Stimulated activated CD8-positive, alpha-beta memory T cell treated with anti-CD3 and anti-CD28 coated beads, Interleukin-4, amount 100 ng/mL, for 48 hours (primary cell): ENCODE data around the gene NARS2.
"Not testable (repeated sequence)": the region's sequence is repeated elsewhere in the genome, so short reads cannot be mapped to it uniquely, and the experiment has no call there.

Experiments
- DNase-seq: peaks from one replicate; pipeline ENCODE4 v3.0.0-alpha.2; 2020

The NARS2 gene

DNA sequence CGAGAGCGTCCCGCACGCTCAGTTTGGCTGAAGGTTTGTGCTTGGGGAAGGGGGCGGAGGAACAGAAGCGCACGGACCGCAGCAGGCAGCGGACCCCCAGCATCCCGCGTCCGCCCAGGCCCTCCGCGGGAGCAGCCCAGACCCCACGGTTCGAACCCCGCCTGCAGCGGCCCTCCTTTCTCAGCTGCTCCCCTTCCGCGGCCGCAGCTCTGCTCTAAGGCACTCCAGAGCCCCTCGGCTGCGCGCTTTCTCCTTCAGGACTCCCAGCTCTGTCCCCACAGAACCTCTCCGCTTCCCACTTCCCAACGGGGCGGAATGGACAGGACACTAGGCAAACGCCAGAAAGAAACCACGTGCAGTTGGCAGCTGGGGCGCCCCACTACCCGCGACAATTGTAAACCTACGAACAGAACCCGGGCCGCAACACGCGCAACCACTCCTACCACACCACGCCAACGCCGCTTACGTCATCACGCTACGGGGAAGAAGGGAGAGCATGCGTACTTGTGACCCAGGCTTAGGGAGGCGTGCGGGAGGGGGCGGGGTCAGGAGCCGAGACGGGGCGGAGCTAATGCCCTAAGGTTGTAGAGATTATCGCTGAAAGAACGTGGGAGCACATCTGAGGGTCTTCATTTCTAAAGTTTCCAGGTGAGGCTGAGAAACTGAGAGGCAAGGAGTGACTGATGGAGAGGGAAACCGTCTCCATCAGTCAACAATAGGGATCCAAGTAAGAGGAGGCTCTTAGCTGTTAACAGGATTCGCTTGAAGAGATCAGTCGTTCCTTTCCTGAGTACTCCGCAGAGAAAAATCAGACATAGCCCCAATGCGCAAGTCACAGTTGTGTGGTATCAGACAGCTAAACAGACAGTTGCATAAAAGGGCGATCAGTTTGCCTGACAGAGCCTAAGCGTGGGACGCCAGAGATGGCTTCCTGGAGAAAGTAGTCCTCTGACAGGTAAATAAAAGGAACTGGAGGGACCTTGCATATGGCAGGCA lies at the start of gene NARS2:
Gene NARS2 (minus strand): TSS at position 479 of the 996 bp plus-strand sequence. CDS start 376 bp downstream, at position 103.
- peak; percentile 99 for DNase-seq

DNA sequence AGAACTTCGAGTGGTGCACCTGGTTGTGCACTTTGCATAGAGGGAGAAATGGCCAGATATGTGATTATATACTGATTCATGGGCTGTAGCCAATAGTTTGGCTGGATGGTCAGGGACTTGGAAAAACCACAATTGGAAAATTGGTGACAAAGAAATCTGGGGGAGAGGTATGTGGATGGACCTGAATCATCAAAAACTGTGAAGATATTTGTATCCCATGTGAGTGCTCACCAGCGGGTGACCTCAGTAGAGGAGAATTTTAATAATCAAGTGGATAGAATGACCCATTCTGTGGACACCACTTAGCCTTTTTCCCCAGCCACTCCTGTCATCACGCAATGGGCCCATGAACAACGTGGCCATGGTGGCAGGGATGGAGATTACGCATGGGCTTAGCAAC lies 48.0 kb upstream of the NARS2 start:
- DNase-seq: no peak

- no peak for DNase-seq
Observed at GRCh38 chr11:78620159-78620558, 45.5 kb upstream of the NARS2 start.

DNA sequence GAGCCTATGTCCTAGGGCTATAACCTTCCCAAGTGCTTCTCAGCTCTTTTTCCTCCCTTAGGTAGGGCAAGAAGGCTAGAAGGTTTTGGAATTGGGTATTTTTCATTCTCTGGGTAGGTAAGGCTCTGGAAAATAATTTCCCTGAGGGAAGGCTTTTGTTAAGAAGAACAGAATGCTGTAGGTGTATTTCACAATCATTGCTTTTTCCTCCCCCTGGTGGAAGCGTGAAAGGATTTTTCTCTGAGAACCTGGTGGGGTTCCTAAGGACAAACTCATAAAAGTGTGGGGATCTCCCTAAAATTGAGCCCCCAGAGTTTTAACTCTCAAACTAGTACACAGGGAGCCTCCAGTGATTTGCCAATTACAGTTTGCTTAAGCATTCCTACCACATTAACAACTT lies 41.1 kb upstream of the NARS2 start:
- no peak for DNase-seq

- no peak for DNase-seq
Observed at GRCh38 chr11:78613378-78613813, 38.7 kb upstream of the NARS2 start.

GRCh38 chr11:78612721-78613377 lies 38.2 kb upstream of the NARS2 start:
- no peak for DNase-seq

- not testable (repeated sequence) for DNase-seq
Observed at GRCh38 chr11:78609321-78609720, 34.7 kb upstream of the NARS2 start.

- no peak for DNase-seq
Observed at GRCh38 chr11:78607696-78608095, 33.0 kb upstream of the NARS2 start.

DNA sequence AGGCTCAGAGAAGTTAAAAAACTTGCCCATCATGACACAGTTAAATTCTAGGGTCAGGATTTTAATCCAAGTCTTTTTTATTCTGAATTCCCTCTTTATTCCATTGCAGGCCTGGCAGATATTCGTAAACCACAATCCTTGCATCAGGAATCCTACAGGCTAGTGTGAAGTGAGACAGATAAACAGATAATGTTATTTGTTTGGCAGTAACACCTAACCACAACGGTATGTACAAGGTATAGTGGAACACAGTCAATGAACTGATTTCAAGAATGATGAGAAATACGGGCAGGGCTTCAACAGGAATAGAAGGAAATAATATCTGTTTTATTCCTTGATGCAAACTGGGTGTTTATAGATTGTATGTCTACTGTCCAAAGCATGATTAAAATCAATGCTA lies 32.0 kb upstream of the NARS2 start:
- DNase-seq: no peak

GRCh38 chr11:78605296-78605695 lies 30.6 kb upstream of the NARS2 start:
- DNase-seq: no peak

- no peak for DNase-seq
Observed at GRCh38 chr11:78603792-78604191, 29.1 kb upstream of the NARS2 start.

GRCh38 chr11:78602771-78603170 lies 28.1 kb upstream of the NARS2 start:
- DNase-seq: not testable (repeated sequence)

- DNase-seq: not testable (repeated sequence)
Observed at GRCh38 chr11:78601066-78601465, 26.4 kb upstream of the NARS2 start.

- DNase-seq: not testable (repeated sequence)
Observed at GRCh38 chr11:78597579-78597978, 22.9 kb upstream of the NARS2 start.

DNA sequence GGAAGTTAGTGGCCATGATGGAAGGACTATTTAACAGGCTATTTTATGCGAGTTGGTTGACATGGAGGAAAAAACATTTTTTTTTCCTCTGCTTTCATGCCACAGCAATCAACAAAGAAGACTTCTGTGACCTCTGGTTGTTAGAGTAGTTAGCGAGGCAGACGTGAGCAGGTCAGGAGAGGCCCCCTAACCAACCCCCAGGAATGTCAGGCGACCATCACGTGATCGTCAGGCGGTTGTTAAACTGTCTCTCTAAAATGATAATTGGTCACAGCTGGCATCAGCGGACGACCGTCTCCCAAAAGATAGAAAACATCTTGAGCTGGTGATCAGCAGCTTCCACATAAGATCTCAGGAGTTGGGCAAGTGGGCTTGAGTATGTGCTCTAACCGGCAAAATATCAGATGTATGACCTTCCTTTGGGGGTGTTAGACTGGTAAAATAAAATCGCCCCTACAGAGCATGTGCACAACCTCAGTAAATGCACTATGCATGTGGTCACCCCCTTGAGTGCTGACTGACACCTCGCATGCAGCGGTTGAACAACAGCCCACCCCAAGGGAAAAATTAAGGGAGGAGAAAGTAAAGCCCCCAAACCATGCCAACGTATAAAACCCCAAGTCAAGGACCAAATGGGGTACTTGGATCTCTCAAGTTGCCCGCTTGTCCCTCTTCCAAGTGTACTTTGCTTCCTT lies 20.9 kb upstream of the NARS2 start:
- no peak for DNase-seq

DNA sequence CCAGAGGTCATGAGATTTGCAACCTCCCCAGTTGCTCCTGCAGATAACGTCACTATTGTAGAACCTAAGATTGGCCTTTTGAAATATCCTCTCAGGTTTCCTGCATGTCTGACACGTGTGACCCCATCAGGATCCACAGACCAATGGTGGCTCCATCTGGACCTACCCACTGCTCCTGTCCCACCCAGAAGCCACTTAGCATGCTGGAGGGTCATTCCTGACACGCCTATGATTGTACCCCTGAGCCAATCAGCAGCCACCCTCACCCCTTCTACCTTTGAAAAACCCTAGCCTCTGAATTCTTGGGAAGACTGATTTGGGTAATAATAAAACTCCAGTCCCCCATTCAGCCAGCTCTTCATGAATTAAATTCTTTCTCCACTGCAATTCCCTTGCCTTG lies 20.1 kb upstream of the NARS2 start:
- DNase-seq: no peak

DNA sequence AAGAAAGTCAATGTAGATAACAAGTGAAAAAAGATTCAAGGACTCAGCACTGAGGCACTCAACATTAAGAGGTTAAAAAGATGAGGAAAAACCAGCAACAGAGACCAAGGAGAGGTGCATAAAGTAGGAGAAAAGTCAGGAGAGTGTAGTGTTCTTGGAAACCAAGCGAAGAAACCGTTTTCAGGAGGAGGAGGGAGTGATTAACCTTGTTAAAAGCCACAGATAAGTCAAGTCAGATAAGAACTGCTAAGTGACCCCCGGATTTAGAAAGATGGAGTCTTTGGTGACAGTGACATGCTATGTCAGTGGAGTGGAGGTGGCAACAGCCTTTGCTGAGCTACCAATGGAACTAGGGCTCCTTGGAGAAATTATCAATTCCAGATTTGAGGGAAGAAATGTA lies 13.9 kb upstream of the NARS2 start:
- DNase-seq: no peak

DNA sequence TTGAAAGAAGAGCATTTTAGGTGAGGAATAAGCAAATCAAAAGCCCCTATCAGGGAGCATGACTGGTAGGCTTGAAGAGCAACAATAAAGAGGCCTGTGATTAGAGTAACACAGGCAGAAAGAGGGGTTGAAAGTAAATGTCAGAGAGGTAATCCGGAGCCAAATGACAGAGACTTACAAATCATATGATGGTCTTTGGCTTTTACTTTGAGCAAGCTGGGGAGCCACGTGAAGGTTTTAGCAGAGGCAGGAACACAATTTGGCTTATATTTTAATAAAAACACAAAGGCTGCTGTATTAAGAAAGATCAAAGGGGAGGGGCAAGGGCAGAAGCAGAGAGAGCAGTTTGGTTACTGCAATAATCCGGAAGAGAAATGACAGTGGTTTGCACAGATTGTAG lies 12.8 kb upstream of the NARS2 start:
- DNase-seq: no peak

GRCh38 chr11:78586452-78587046 lies 11.9 kb upstream of the NARS2 start:
- no peak for DNase-seq

DNA sequence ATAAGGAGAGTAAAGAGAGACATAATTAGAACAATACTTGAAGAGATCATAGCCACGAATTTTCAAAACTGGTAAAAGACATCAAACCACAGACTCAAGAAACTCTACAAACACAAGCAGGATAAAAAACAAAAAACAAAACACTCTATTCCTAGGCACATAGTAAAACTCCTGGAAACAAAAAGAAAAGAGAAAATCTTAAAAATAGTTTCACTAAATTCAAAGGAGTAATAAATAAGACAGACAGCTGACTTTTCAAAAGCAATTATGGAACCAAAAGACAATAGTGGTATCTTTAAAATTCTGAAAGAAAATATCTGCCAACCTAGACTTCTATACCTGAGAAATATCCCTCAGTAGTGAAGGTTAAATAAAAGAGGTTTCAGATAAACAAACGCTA lies 9.2 kb upstream of the NARS2 start:
- no peak for DNase-seq

GRCh38 chr11:78577495-78577894 lies 2.8 kb upstream of the NARS2 start:
- no peak for DNase-seq

DNA sequence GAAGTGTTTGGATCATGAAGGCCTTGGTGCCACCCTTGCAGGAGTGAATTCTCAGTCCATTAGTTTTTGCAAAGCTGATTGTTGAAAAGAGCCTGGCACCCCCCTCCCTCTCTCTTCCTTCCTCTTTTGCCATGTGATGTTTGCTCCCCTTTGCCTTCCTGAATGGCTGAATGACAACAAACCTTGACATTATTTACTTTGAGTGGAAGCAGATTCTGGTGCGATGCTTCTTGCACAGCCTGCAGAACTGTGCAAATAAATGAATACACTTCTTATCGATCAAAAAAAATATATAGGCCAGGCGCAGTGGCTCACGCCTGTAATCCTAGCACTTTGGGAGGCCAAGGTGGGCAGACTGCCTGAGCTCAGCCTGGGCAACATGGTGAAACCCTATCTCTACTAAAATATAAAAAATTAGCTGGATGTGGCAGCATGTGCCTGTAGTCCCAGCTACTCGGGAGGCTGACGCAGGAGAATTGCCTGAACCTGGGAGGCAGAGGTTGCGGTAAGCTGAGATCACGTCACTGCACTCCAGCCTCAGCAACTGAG lies 2.0 kb upstream of the NARS2 start:
- DNase-seq: no peak

GRCh38 chr11:78575478-78575877 lies 814 bp upstream of the NARS2 start:
- DNase-seq: no peak
